Fibroblast of lung (primary cell): ENCODE measurements around the gene CARMIL1. TPM values are rescaled to one million over a fixed set of nuclear protein-coding genes. Genes with fewer than 3 reads are reported as not detected.

Experiments
- DNase-seq, 2 donors: peaks; one replicate each; pipeline versions ENCODE4 v3.0.0 to v3.0.0-alpha.2; 2010; ENCODE audit warnings: low read depth in 2 of 2
- H2AFZ ChIP-seq: 2 replicates; pipeline ENCODE4 v1.5.1; 2012; ENCODE audit warnings: low read length, control low read depth, inconsistent platforms
- H3K27ac ChIP-seq: 2 replicates; pipeline ENCODE4 v1.5.1; 2011; ENCODE audit warnings: low read length, control low read depth; ENCODE audit not compliant: insufficient read depth
- H3K27me3 ChIP-seq: 2 replicates; pipeline ENCODE4 v1.5.1; 2011; ENCODE audit warnings: mild to moderate bottlenecking, low read length; ENCODE audit not compliant: control insufficient read depth, insufficient read depth
- H3K36me3 ChIP-seq: 2 replicates; pipeline ENCODE4 v1.5.1; 2011; ENCODE audit warnings: low read length; ENCODE audit not compliant: control insufficient read depth, insufficient read depth
- H3K4me1 ChIP-seq: 2 replicates; pipeline ENCODE4 v1.5.1; 2011; ENCODE audit warnings: low read length; ENCODE audit not compliant: control insufficient read depth, insufficient read depth; ENCODE audit errors: extremely low read depth
- H3K4me2 ChIP-seq: 2 replicates; pipeline ENCODE4 v1.5.1; 2011; ENCODE audit warnings: low read length, control low read depth; ENCODE audit not compliant: insufficient read depth; ENCODE audit errors: extremely low read depth
- H3K4me3 ChIP-seq, 4 experiments: fragments of 200-600 bp in 1 of 4; sonication (generic) in 1 of 4; replicated peaks in 1 of 4; 2 replicates each; pipeline ENCODE4 v1.5.1; 2011 to 2016; ENCODE audit warnings: low read length in 4 of 4, low read depth in 3 of 4, mild to moderate bottlenecking in 3 of 4, control low read depth in 2 of 4, inconsistent platforms in 1 of 4, mixed read lengths in 1 of 4; ENCODE audit not compliant: insufficient read depth in 1 of 4; ENCODE audit errors: control extremely low read depth in 1 of 4
- H3K79me2 ChIP-seq: 2 replicates; pipeline ENCODE4 v1.5.1; 2012; ENCODE audit warnings: mild to moderate bottlenecking, low read length, inconsistent platforms; ENCODE audit not compliant: control insufficient read depth, insufficient read depth
- H3K9ac ChIP-seq: 2 replicates; pipeline ENCODE4 v1.5.1; 2011; ENCODE audit warnings: mild to moderate bottlenecking, low read length, control low read depth; ENCODE audit not compliant: insufficient read depth
- H3K9me3 ChIP-seq: 2 replicates; pipeline ENCODE4 v1.5.1; 2012; ENCODE audit warnings: low read depth, low read length; ENCODE audit not compliant: control insufficient read depth, insufficient read depth
- H4K20me1 ChIP-seq: 2 replicates; pipeline ENCODE4 v1.5.1; 2011; ENCODE audit warnings: low read length; ENCODE audit not compliant: control insufficient read depth, insufficient read depth; ENCODE audit errors: extremely low read depth
- CTCF ChIP-seq, 2 donors: IDR thresholded peaks in 1 of 2; conservative IDR thresholded peaks in 1 of 2; 1 replicate in 1 of 2; 2 replicates in 1 of 2; pipeline ENCODE4 v1.5.1; 2011 to 2012; ENCODE audit warnings: low read length in 2 of 2, control low read depth in 1 of 2, inconsistent platforms in 1 of 2, low read depth in 1 of 2, mild to moderate bottlenecking in 1 of 2
- EZH2 ChIP-seq: IDR thresholded peaks from 2 replicates; pipeline ENCODE4 v1.5.1; 2012; ENCODE audit warnings: low read length, control low read depth, mild to moderate bottlenecking; ENCODE audit errors: missing control alignments
- polyA plus RNA-seq, 2 donors: library from polyadenylated mRNA; depleted of rRNA in 1 of 2; stranded (reverse) in 1 of 2; unstranded in 1 of 2; fragments of >200 nt; gene quantifications; 2 replicates each; pipeline ENCODE4 v1.2.1, GENCODE V29; 2011 to 2012; ENCODE audit warnings: missing spikeins in 1 of 2
- total RNA-seq: library from RNA; depleted of rRNA; stranded (reverse); fragments of >200 nt; gene quantifications from 2 replicates; pipeline ENCODE4 v1.2.1, GENCODE V29; 2014

The CARMIL1 gene
- total and polyA plus RNA-seq, 2 donors (not counting 1 experiment from before 2014, with no cell fraction given): 10.2 to 12.5 TPM

DNA sequence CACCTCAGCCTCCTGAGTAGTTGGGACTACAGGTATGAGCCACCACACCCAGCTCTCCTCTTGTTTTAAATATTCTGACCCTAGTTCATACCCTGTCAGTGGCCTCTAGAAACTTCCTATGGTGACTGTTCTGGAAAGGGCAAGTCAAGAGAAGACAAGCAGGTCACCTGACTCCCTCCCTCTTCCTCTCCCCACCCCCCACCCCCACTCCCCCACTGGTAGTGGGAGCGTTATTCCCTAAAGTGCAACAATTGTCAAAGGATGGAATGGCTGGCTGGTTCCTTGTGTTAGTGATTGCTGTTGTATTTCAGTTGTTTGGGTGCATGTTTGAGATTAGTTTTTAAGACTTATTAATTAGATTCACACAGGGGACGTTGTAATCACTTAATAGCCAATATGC lies 136.1 kb downstream of the CARMIL1 start:
- Histone ChIP-seq H3K36me3 (no peaks in the 10 kb centered on the region), H2AFZ (no peak overlapping the region), H3K9ac (no peak overlapping the region), H3K4me1 (no peaks in the 10 kb centered on the region), H3K4me2 (no peak overlapping the region), H4K20me1 (no peaks in the 10 kb centered on the region), H3K9me3 (no peaks in the 10 kb centered on the region), H3K79me2 (no peaks in the 10 kb centered on the region), H3K4me3 (no peak overlapping the region), H3K27me3 (no peaks in the 10 kb centered on the region), H3K27ac (no peak overlapping the region)
- DNase-seq: no peak
- TF ChIP-seq CTCF (conservative IDR thresholded peaks at IDR 0.05 in 1 of 2, IDR thresholded peaks at IDR 0.05 in 1 of 2; ENCODE audit: low read depth in 1 of 2, low read length in 2 of 2) (no peak), EZH2 (no peak)

GRCh38 chr6:25415701-25416100 lies 136.5 kb downstream of the CARMIL1 start:
- no peak overlapping the region for H3K4me2 ChIP-seq
- H3K4me1 ChIP-seq: no peaks in the 10 kb centered on the region
- H3K9me3 ChIP-seq: no peaks in the 10 kb centered on the region
- H3K27me3 ChIP-seq: no peaks in the 10 kb centered on the region
- H3K9ac ChIP-seq: no peak overlapping the region
- no peak overlapping the region for H3K4me3 ChIP-seq
- no peaks in the 10 kb centered on the region for H3K79me2 ChIP-seq
- H2AFZ ChIP-seq: no peak overlapping the region
- no peak for DNase-seq
- no peak overlapping the region for H3K27ac ChIP-seq
- H4K20me1 ChIP-seq: no peaks in the 10 kb centered on the region
- no peaks in the 10 kb centered on the region for H3K36me3 ChIP-seq
- no peak for TF ChIP-seq CTCF (conservative IDR thresholded peaks at IDR 0.05 in 1 of 2, IDR thresholded peaks at IDR 0.05 in 1 of 2; ENCODE audit: low read depth in 1 of 2, low read length in 2 of 2)
- no peak for TF ChIP-seq EZH2

GRCh38 chr6:25417046-25417605 lies 138.0 kb downstream of the CARMIL1 start:
- no peak overlapping the region for H3K27ac ChIP-seq
- H4K20me1 ChIP-seq: no peaks in the 10 kb centered on the region
- no peak overlapping the region for H3K4me2 ChIP-seq
- TF ChIP-seq CTCF (conservative IDR thresholded peaks at IDR 0.05 in 1 of 2, IDR thresholded peaks at IDR 0.05 in 1 of 2; ENCODE audit: low read depth in 1 of 2, low read length in 2 of 2) (no peak), EZH2 (no peak)
- no peaks in the 10 kb centered on the region for H3K36me3 ChIP-seq
- H3K27me3 ChIP-seq: no peaks in the 10 kb centered on the region
- no peak overlapping the region for H2AFZ ChIP-seq
- no peaks in the 10 kb centered on the region for H3K79me2 ChIP-seq
- H3K9me3 ChIP-seq: no peaks in the 10 kb centered on the region
- peak in 1 of 2 donors; percentile 22 for DNase-seq
- H3K9ac ChIP-seq: no peak overlapping the region
- H3K4me1 ChIP-seq: no peaks in the 10 kb centered on the region
- no peak overlapping the region for H3K4me3 ChIP-seq
